ENCODE results near the gene SLC51A. TPM values are rescaled to one million over a fixed set of nuclear protein-coding genes. Genes with fewer than 3 reads are reported as not detected.

SLC51A gene
- total and polyA plus RNA-seq, 2 of the 13 experiments (the other 11 are each of a cell fraction or from before 2014, with no cell fraction given) = 4.3 to 48.8 TPM

DNA sequence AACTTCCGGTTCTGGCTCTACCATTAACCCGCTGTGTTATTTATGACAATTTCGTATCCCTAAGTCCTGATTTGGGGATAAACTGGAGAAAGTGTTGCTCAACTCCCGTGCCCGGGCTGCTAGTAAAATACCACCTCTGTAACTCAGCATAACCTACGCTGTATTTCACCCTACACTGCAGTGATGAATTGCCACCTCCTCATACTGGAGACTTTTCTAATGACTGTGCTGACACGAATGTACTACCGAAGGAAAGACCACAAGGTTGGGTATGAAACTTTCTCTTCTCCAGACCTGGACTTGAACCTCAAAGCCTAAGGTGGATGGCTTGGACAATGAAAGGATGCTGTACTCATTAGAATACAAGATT, 16.5 kb downstream of the SLC51A start:
- TF ChIP-seq MBD4 (IDR thresholded peaks at IDR 0.05; ENCODE audit: borderline replicate concordance, low read length) (no peak), TOE1 (CRISPR knock-in tag; IDR thresholded peaks at IDR 0.05) (no peak), KLF15 (CRISPR knock-in tag; IDR thresholded peaks at IDR 0.05; ENCODE audit: borderline replicate concordance) (no peak), PRPF4 (IDR thresholded peaks at IDR 0.05; ENCODE audit: low read depth, low read length, poor library complexity, severe bottlenecking) (no peak), ZNF256 (CRISPR knock-in tag; conservative IDR thresholded peaks at IDR 0.05) (no peak), ZNF354B (CRISPR knock-in tag; IDR thresholded peaks at IDR 0.05) (no peak), ETV5 (CRISPR knock-in tag; IDR thresholded peaks at IDR 0.05; ENCODE audit: borderline replicate concordance) (no peak), ZNF720 (CRISPR knock-in tag; IDR thresholded peaks at IDR 0.05) (no peak), ARNT2 (CRISPR knock-in tag; IDR thresholded peaks at IDR 0.05; ENCODE audit: low read depth) (no peak), FOXM1 (CRISPR knock-in tag; IDR thresholded peaks at IDR 0.05) (no peak), ZFP90 (CRISPR knock-in tag; IDR thresholded peaks at IDR 0.05; ENCODE audit: borderline replicate concordance) (no peak), SP140L (CRISPR knock-in tag; IDR thresholded peaks at IDR 0.05; ENCODE audit: borderline replicate concordance) (no peak), ISL2 (CRISPR knock-in tag; IDR thresholded peaks at IDR 0.05) (no peak), POGZ (CRISPR knock-in tag; IDR thresholded peaks at IDR 0.05) (no peak)
- TF ChIP-seq, protein P1, sequence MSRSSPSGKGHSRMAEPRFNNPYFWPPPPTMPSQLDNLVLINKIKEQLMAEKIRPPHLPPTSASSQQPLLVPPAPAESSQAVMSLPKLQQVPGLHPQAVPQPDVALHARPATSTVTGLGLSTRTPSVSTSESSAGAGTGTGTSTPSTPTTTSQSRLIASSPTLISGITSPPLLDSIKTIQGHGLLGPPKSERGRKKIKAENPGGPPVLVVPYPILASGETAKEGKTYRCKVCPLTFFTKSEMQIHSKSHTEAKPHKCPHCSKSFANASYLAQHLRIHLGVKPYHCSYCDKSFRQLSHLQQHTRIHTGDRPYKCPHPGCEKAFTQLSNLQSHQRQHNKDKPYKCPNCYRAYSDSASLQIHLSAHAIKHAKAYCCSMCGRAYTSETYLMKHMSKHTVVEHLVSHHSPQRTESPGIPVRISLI (CRISPR knock-in tag; IDR thresholded peaks at IDR 0.05; ENCODE audit: borderline replicate concordance) = no peak
- TF ChIP-seq, protein P2, sequence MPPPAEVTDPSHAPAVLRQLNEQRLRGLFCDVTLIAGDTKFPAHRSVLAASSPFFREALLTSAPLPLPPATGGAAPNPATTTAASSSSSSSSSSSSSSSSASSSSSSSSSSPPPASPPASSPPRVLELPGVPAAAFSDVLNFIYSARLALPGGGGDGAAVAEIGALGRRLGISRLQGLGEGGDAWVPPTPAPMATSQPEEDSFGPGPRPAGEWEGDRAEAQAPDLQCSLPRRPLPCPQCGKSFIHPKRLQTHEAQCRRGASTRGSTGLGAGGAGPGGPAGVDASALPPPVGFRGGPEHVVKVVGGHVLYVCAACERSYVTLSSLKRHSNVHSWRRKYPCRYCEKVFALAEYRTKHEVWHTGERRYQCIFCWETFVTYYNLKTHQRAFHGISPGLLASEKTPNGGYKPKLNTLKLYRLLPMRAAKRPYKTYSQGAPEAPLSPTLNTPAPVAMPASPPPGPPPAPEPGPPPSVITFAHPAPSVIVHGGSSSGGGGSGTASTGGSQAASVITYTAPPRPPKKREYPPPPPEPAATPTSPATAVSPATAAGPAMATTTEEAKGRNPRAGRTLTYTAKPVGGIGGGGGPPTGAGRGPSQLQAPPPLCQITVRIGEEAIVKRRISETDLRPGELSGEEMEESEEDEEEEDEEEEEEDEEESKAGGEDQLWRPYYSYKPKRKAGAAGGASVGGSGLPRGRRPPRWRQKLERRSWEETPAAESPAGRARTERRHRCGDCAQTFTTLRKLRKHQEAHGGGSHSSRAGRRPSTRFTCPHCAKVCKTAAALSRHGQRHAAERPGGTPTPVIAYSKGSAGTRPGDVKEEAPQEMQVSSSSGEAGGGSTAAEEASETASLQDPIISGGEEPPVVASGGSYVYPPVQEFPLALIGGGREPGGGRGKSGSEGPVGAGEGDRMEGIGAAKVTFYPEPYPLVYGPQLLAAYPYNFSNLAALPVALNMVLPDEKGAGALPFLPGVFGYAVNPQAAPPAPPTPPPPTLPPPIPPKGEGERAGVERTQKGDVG (CRISPR knock-in tag; IDR thresholded peaks at IDR 0.05; ENCODE audit: borderline replicate concordance) = no peak
- intact Hi-C loops (cut with micrococcal nuclease; ENCODE audit: unreplicated experiment) = no loop called here
- Histone ChIP-seq H3K79me2 (ENCODE audit: insufficient read depth, low read length) (no peaks in the 10 kb centered on the region), H3K4me1 (ENCODE audit: insufficient read depth, low read length) (peaks cover 10% of the 10 kb centered on the region), H2AFZ (ENCODE audit: low read length) (no peak overlapping the region), H3K4me2 (ENCODE audit: low read depth, low read length) (no peak overlapping the region), H3K27me3 (ENCODE audit: control insufficient read depth in 1 of 2, insufficient read depth in 2 of 2, low read length in 2 of 2) (no peaks in the 10 kb centered on the region), H4K20me1 (ENCODE audit: insufficient read depth, low read length) (no peaks in the 10 kb centered on the region), H3K9me3 (ENCODE audit: low read length) (no peaks in the 10 kb centered on the region), H3K36me3 (replicated peaks in 1 of 2; ENCODE audit: control insufficient read depth in 1 of 2, insufficient read depth in 2 of 2, low read length in 2 of 2) (peaks cover 0 to 9% of the 10 kb centered on the region in 2 experiments), H3K4me3 (replicated peaks in 1 of 3; ENCODE audit: insufficient read depth in 1 of 3, low read depth in 2 of 3, low read length in 3 of 3) (no peak overlapping the region), H3K27ac (ENCODE audit: extremely low read length, insufficient read depth, low read length) (no peak overlapping the region), H3K9ac (ENCODE audit: insufficient read depth, low read depth, low read length) (no peak overlapping the region)
- ChIA-PET CTCF (ENCODE audit: low intra/inter-chr PET ratio, low total read pairs) (no interaction called here), POLR2A (no interaction called here)
- ATAC-seq = no peak
- no peak for FAIRE-seq
- BruUV-seq (replicated peaks) = no TSS peak
- no peak for DNase-seq (ENCODE audit: low spot score)
- in situ Hi-C loops (cut with HindIII; ENCODE audit: extremely low pct_ligation_motif_present, low pct_unique_long_range_greater_than_20kb) = no loop called here
- WGBS (ENCODE audit: low lambda C conversion rate) = 94% methylated on average over 8 of the region's 8 CpGs
